NCI-H146 treated with DMSO at 0.1 percent for 48 hours (cell line): ENCODE results near the gene KIAA1586.

ENCODE experiments used
- DNase-seq: peaks from one replicate; lab custom pipeline; 2025; ENCODE audit not compliant: unreplicated experiment; lab: John Stamatoyannopoulos, UW

Gene KIAA1586

GRCh38 chr6:57097596-57097995, 51.1 kb downstream of the KIAA1586 start:
- DNase-seq = no peak

DNA sequence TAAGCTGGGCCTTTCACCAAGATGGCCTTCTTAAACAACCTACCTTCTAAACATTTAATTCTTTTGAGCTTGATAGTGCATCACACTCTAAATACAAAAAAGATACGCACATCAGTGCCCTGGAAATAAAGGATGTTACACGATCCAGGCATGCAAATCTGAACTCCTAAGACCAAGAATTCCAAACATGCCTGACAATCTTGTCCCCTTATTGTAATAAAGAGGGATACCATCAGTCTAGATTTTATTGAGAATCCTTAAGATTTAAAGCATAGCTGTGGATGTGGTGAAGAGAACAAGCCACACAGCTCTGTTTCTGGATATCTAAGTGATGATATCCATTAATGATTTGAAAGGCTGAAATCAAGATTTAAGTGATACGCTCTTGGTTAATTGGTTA, 56.5 kb downstream of the KIAA1586 start:
- no peak for DNase-seq

DNA sequence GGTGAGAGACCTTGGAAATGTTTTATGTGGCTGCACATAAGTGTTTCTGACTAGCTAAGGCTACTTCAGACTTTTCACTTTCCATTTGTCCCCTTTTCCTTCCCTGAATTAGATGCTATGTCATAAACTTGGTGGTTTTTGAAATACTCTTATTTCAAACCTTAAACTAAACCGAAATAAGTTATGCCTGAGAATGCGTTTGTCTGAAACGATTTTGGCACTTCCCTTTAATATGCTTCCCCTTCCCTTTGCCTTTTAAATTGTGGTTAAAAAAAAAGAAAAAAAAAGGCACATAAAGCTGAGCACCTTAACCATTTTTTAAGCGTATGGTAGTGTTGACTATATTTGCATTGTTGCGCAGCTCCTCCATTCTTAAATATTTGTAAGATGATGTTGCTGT, 57.8 kb downstream of the KIAA1586 start:
- no peak for DNase-seq
